Measurements from ENCODE around the gene SNAI1.

SNAI1 gene

GRCh38 chr20:50001784-50002311 lies 19.1 kb downstream of the SNAI1 start:
- no peak overlapping the region for H3K27ac ChIP-seq
- CTCF ChIA-PET = interaction anchor here (0.6 to 1.7 kb wide), 4 partner anchors 23 to 459 kb away, joined by 3 to 6 read pairs (median 5); no protein-coding TSS in a partner anchor

GRCh38 chr20:50003253-50003656 lies 20.5 kb downstream of the SNAI1 start:
- peak overlapping the region; percentile 55 for H3K27ac ChIP-seq
- TF ChIP-seq CTCF (conservative IDR thresholded peaks at IDR 0.05; ENCODE audit: low read depth) = no peak
- POLR2A ChIA-PET (ENCODE audit: low non-redundant PET) = no interaction called here
- DNase-seq (ENCODE audit: low spot score) = peak; percentile 72
- CTCF ChIA-PET = interaction anchor here (1.2 kb wide), 1 partner anchor 176 kb away, joined by 3 read pairs; no protein-coding TSS in a partner anchor

More at GRCh38 chr20:50001784-50002311, 19.1 kb downstream of the SNAI1 start:
- POLR2A ChIA-PET (ENCODE audit: low non-redundant PET) = no interaction called here
- no peak for TF ChIP-seq CTCF (conservative IDR thresholded peaks at IDR 0.05; ENCODE audit: low read depth)
- no peak for DNase-seq (ENCODE audit: low spot score)

GRCh38 chr20:50004229-50004628 lies 21.4 kb downstream of the SNAI1 start:
- no peak for TF ChIP-seq CTCF (conservative IDR thresholded peaks at IDR 0.05; ENCODE audit: low read depth)
- ChIA-PET POLR2A (ENCODE audit: low non-redundant PET) (no interaction called here), CTCF (interaction anchor here (0.6 to 1.9 kb wide), 3 partner anchors 25 to 1155 kb away, joined by 3 to 10 read pairs (median 4); no protein-coding TSS in a partner anchor)
- peak overlapping the region; percentile 42; the same call in 1 of the 2 replicates for H3K27ac ChIP-seq
- no peak for DNase-seq (ENCODE audit: low spot score)

- ChIA-PET POLR2A (ENCODE audit: low non-redundant PET) (no interaction called here), CTCF (interaction anchor here (0.6 to 1.9 kb wide), 5 partner anchors 25 to 464 kb away, joined by 4 to 10 read pairs (median 4); no protein-coding TSS in a partner anchor)
- TF ChIP-seq CTCF (conservative IDR thresholded peaks at IDR 0.05; ENCODE audit: low read depth) = no peak
- H3K27ac ChIP-seq = no peak overlapping the region
- no peak for DNase-seq (ENCODE audit: low spot score)
These were observed 22.7 kb downstream of the SNAI1 start for GRCh38 chr20:50005471-50005981.

GRCh38 chr20:50007369-50007768 lies 24.6 kb downstream of the SNAI1 start:
- ChIA-PET POLR2A (ENCODE audit: low non-redundant PET) (no interaction called here), CTCF (interaction anchor here (1.4 to 1.7 kb wide), 2 partner anchors 28 to 64 kb away, joined by 5 to 6 read pairs; no protein-coding TSS in a partner anchor)
- TF ChIP-seq CTCF (conservative IDR thresholded peaks at IDR 0.05; ENCODE audit: low read depth) = no peak

GRCh38 chr20:50008007-50008406 lies 25.2 kb downstream of the SNAI1 start:
- ChIA-PET POLR2A (ENCODE audit: low non-redundant PET) (no interaction called here), CTCF (interaction anchor here (0.9 to 1.4 kb wide), 2 partner anchors 29 to 63 kb away, joined by 6 to 7 read pairs; no protein-coding TSS in a partner anchor)
- TF ChIP-seq CTCF (conservative IDR thresholded peaks at IDR 0.05; ENCODE audit: low read depth) = no peak

More at GRCh38 chr20:50007369-50007768, 24.6 kb downstream of the SNAI1 start:
- DNase-seq (ENCODE audit: low spot score) = no peak
- H3K27ac ChIP-seq = no peak overlapping the region

More at GRCh38 chr20:50008007-50008406, 25.2 kb downstream of the SNAI1 start:
- H3K27ac ChIP-seq = no peak overlapping the region
- DNase-seq (ENCODE audit: low spot score) = no peak
